GM10266 (cell line): ENCODE results near the gene RP9.

Experiments
- DNase-seq: peaks from one replicate; pipeline ENCODE4 v3.0.0; 2012; ENCODE audit errors: extremely low spot score
- TF ChIP-seq, protein P1 (sequence below): IDR thresholded peaks from 2 replicates; pipeline ENCODE4 v1.5.1; 2012; ENCODE audit warnings: mild to moderate bottlenecking, low read depth; ENCODE audit not compliant: control insufficient read depth, insufficient read depth; ENCODE audit errors: missing control alignments

The RP9 gene

DNA sequence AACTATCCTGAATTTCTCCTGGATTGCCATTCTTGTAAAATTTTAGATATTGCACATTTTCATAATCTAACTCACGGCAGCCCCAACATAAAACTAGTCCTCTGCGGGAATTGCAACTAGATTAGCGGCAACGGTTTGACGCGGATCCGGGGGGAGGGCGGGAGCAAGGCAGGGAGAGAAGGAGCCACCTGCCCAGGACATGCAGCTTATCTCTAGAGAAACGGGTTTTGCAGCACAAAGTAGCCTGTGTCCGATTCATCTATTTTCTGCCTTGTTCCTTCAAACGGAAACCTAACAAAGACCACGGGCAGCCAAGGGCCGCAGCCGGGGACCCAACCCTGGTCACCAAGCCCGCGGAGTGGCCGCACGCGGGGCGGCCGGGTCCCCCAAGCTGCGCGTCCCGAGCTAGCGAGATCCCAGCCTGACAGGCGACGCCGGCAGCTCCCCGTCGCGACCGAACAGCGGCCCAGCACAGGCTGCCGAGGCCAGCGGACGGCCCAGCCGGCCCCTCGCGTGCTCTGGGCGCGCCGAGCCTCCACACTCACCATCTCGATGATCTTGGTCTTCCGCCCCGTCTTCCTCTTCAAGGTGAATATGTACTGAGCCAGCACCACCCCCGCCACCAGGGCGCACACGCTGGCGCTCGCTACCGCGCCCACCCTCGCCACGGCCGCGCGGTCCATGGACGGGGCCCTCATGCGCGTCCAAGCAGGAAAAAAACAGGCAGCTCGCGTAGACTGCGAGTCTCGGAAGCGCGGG is 47.0 kb downstream of the RP9 start, which contains the start of gene NT5C3A:
Gene NT5C3A, minus strand, starts transcription at position 754 of the 759 bp plus-strand sequence. Its CDS starts 71 bp downstream, at position 683.
- TF ChIP-seq, protein P1, sequence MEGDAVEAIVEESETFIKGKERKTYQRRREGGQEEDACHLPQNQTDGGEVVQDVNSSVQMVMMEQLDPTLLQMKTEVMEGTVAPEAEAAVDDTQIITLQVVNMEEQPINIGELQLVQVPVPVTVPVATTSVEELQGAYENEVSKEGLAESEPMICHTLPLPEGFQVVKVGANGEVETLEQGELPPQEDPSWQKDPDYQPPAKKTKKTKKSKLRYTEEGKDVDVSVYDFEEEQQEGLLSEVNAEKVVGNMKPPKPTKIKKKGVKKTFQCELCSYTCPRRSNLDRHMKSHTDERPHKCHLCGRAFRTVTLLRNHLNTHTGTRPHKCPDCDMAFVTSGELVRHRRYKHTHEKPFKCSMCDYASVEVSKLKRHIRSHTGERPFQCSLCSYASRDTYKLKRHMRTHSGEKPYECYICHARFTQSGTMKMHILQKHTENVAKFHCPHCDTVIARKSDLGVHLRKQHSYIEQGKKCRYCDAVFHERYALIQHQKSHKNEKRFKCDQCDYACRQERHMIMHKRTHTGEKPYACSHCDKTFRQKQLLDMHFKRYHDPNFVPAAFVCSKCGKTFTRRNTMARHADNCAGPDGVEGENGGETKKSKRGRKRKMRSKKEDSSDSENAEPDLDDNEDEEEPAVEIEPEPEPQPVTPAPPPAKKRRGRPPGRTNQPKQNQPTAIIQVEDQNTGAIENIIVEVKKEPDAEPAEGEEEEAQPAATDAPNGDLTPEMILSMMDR = no peak
- DNase-seq = peak; percentile 48

- DNase-seq = no peak
- TF ChIP-seq, protein P1 = no peak
Observed at GRCh38 chr7:33061282-33061937, 47.8 kb downstream of the RP9 start.

- DNase-seq = no peak
Observed at GRCh38 chr7:33059635-33060034, 49.6 kb downstream of the RP9 start.

DNA sequence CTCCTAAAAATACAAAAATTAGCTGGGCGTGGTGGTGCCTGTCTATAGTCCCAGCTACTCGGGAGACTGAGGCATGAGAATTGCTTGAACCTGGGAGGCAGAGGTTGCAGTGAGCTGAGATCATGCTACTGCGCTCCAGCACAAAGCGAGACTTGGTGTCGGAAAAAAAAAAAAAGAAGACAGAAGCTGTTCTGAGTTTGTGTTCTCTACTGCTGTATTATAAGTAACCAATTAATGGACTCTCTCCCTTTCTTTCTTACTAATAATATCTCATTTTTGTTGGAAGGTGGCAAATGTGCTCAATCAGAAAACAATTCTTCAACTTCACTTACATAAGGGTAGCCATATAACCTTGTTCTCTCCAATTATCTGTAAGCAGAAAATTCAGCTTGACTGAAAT is 54.0 kb downstream of the RP9 start:
- TF ChIP-seq, protein P1 = no peak
- DNase-seq = no peak

More at GRCh38 chr7:33059635-33060034, 49.6 kb downstream of the RP9 start:
- TF ChIP-seq, protein P1 = no peak

DNA sequence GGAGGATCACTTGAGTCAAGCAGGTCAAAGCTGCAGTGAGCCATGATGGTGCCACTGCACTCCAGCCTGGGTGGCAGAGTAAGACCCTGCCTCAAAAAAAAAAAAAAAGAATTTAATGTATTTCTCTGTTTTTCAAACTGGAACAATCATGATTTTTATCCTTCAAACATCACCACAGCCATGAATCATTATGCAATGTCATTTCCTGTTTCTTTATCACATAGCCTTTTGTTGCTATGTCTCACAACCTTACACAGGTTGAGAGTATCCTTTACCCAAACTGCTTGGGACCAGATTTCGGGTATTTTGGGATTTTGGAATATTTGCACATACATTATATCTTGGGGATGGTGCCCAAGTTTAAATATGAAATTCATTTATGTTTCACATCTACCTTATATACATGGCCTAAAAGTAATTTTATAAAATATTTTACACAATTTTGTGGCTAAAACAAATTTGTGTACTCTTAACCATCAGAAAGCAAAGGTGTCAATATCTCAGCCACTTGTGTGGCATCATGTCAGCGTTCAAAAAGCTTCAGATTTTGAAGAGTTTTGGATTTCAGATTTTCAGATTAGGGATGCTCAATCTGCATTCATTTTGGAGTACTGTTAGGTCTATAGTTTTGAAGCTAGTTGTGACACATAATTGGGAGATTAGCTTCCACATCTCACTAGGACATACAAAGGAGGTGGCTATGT is 54.8 kb downstream of the RP9 start:
- no peak for DNase-seq

GRCh38 chr7:33053721-33054120 is 55.5 kb downstream of the RP9 start:
- TF ChIP-seq, protein P1 = no peak
- no peak for DNase-seq

More for the DNA sequence above, 54.8 kb downstream of the RP9 start:
- TF ChIP-seq, protein P1 = no peak
